GM23338 (cell line): ENCODE results near the gene GKN2. TPM values are rescaled to one million over a fixed set of nuclear protein-coding genes. Genes with fewer than 3 reads are reported as not detected.

Source experiments
- ATAC-seq: fragments of 200-7000 bp; cut with Tn5 transposase; 3 replicates; pipeline ENCODE4 v1.9.1; 2020
- DNase-seq: peaks from one replicate; pipeline ENCODE4 v3.0.0-alpha.2; 2015; ENCODE audit warnings: low spot score
- H2AFZ ChIP-seq: fragments of 200-600 bp; sonication (generic); 2 replicates; pipeline ENCODE4 v1.8.0; 2016; ENCODE audit warnings: antibody characterized with exemption, mild to moderate bottlenecking, moderate library complexity
- H3F3A ChIP-seq: fragments of 200-600 bp; sonication (generic); replicated peaks from 2 replicates; pipeline ENCODE4 v1.8.0; 2017; ENCODE audit warnings: antibody characterized with exemption, mixed run types, low read depth
- H3K27ac ChIP-seq: fragments of 200-600 bp; sonication (generic); 2 replicates; pipeline ENCODE4 v1.6.1; 2016; ENCODE audit warnings: low read depth
- H3K27me3 ChIP-seq: fragments of 200-600 bp; sonication (generic); 2 replicates; pipeline ENCODE4 v1.8.0; 2016; ENCODE audit warnings: mild to moderate bottlenecking, mixed run types, moderate library complexity; ENCODE audit not compliant: insufficient read depth
- H3K36me3 ChIP-seq: fragments of 200-600 bp; sonication (generic); 2 replicates; pipeline ENCODE4 v1.8.0; 2016; ENCODE audit warnings: mild to moderate bottlenecking; ENCODE audit not compliant: insufficient read depth
- H3K4me1 ChIP-seq: fragments of 200-600 bp; sonication (generic); 2 replicates; pipeline ENCODE4 v1.8.0; 2016; ENCODE audit warnings: mild to moderate bottlenecking, moderate library complexity; ENCODE audit not compliant: insufficient read depth
- H3K4me2 ChIP-seq: fragments of 200-600 bp; sonication (generic); 2 replicates; pipeline ENCODE4 v1.7.1; 2017; ENCODE audit warnings: mixed run types
- H3K4me3 ChIP-seq: fragments of 200-600 bp; sonication (generic); 2 replicates; pipeline ENCODE4 v1.6.1; 2016; ENCODE audit warnings: mixed run types
- H3K79me2 ChIP-seq: fragments of 200-600 bp; sonication (generic); replicated peaks from 2 replicates; pipeline ENCODE4 v1.8.0; 2017; ENCODE audit warnings: mild to moderate bottlenecking; ENCODE audit not compliant: insufficient read depth
- H3K9me2 ChIP-seq: fragments of 200-600 bp; sonication (generic); 2 replicates; pipeline ENCODE4 v1.8.0; 2017; ENCODE audit not compliant: insufficient read depth
- H4K20me1 ChIP-seq: fragments of 200-600 bp; sonication (generic); replicated peaks from 2 replicates; pipeline ENCODE4 v1.8.0; 2017; ENCODE audit warnings: mild to moderate bottlenecking; ENCODE audit not compliant: insufficient read depth
- H3K27ac Mint-ChIP-seq: 2 replicates; pipeline ENCODE4 v1.8.0; 2020; ENCODE audit warnings: inconsistent platforms, mild to moderate bottlenecking, moderate library complexity, mixed read lengths
- H3K27me3 Mint-ChIP-seq: 3 replicates; pipeline ENCODE4 v1.8.0; 2022; ENCODE audit warnings: low read depth, mild to moderate bottlenecking, moderate library complexity, mixed read lengths, inconsistent platforms; ENCODE audit not compliant: insufficient read depth, poor library complexity
- H3K36me3 Mint-ChIP-seq: 3 replicates; pipeline ENCODE4 v1.8.0; 2021; ENCODE audit warnings: low read depth, mild to moderate bottlenecking, inconsistent platforms, moderate library complexity, mixed read lengths
- H3K4me1 Mint-ChIP-seq: 3 replicates; pipeline ENCODE4 v1.8.0; 2020; ENCODE audit warnings: mild to moderate bottlenecking, inconsistent platforms, mixed read lengths
- H3K4me3 Mint-ChIP-seq: 3 replicates; pipeline ENCODE4 v1.8.0; 2021; ENCODE audit warnings: moderate library complexity, mild to moderate bottlenecking, inconsistent platforms, mixed read lengths
- H3K9me3 Mint-ChIP-seq: 3 replicates; pipeline ENCODE4 v1.8.0; 2020; ENCODE audit warnings: moderate library complexity, mild to moderate bottlenecking, inconsistent platforms, mixed read lengths
- CREB1 ChIP-seq: fragments of 250-450 bp; sonication (Bioruptor Pico); IDR thresholded peaks from 2 replicates; pipeline ENCODE4 v1.5.0; 2020; ENCODE audit warnings: low read depth, mild to moderate bottlenecking, moderate library complexity
- EZH2 ChIP-seq: fragments of 200-600 bp; sonication (generic); IDR thresholded peaks from one replicate; pipeline ENCODE4 v1.8.0; 2017; ENCODE audit warnings: antibody characterized with exemption, mild to moderate bottlenecking, low read depth; ENCODE audit not compliant: unreplicated experiment
- EZH2phosphoT487 ChIP-seq: fragments of 200-600 bp; sonication (generic); IDR thresholded peaks from one replicate; pipeline ENCODE4 v1.8.1; 2018; ENCODE audit warnings: antibody characterized with exemption; ENCODE audit not compliant: unreplicated experiment
- JUNB ChIP-seq: IDR thresholded peaks from one replicate; pipeline ENCODE4 v1.6.1; 2016; ENCODE audit warnings: antibody characterized with exemption; ENCODE audit not compliant: unreplicated experiment
- NANOG ChIP-seq: IDR thresholded peaks from 2 replicates; pipeline ENCODE4 v1.6.1; 2016; ENCODE audit warnings: antibody characterized with exemption, borderline replicate concordance
- POLR2AphosphoS5 ChIP-seq: IDR thresholded peaks from 2 replicates; pipeline ENCODE4 v1.6.1; 2016; ENCODE audit warnings: antibody characterized with exemption, low read depth
- STAT1 ChIP-seq: IDR thresholded peaks from one replicate; pipeline ENCODE4 v1.6.1; 2016; ENCODE audit warnings: antibody characterized with exemption; ENCODE audit not compliant: unreplicated experiment
- ZNF114 ChIP-seq: fragments of 250-450 bp; sonication (Bioruptor Pico); IDR thresholded peaks from 2 replicates; pipeline ENCODE4 v1.5.0; 2020; ENCODE audit warnings: mild to moderate bottlenecking, moderate library complexity
- ZNF331 ChIP-seq: fragments of 250-450 bp; sonication (Bioruptor Pico); IDR thresholded peaks from 2 replicates; pipeline ENCODE4 v1.5.0; 2020; ENCODE audit warnings: low read depth, mild to moderate bottlenecking, moderate library complexity
- polyA plus RNA-seq: library from polyadenylated mRNA; unstranded; fragments of >200 nt; fragmentation: Nextera tagmentation; extraction: Ambion mirVana; gene quantifications from 2 replicates; pipeline ENCODE4 v1.2.1, GENCODE V29; 2016
- total RNA-seq: library from RNA; depleted of rRNA; stranded (reverse); fragments of >200 nt; shearing (Covaris generic); gene quantifications from 2 replicates; pipeline ENCODE4 v1.2.3, GENCODE V29; 2014
- TF ChIP-seq, protein P1 (sequence below): IDR thresholded peaks from one replicate; pipeline ENCODE4 v1.6.1; 2018; ENCODE audit warnings: antibody characterized with exemption; ENCODE audit not compliant: unreplicated experiment
- TF ChIP-seq, protein P2 (sequence below): IDR thresholded peaks from 2 replicates; pipeline ENCODE4 v1.6.1; 2016; ENCODE audit warnings: antibody characterized with exemption
- TF ChIP-seq, protein P3 (sequence below): fragments of 250-450 bp; sonication (Bioruptor Pico); IDR thresholded peaks from 2 replicates; pipeline ENCODE4 v1.5.0; 2020; ENCODE audit warnings: mild to moderate bottlenecking, moderate library complexity
- TF ChIP-seq, protein P4 (sequence below), 2 experiments: fragments of 200-600 bp in 1 of 2; sonication (generic) in 1 of 2; conservative IDR thresholded peaks; 2 replicates each; pipeline versions ENCODE4 v1.5.1 to v1.6.1; 2016 to 2017; ENCODE audit warnings: antibody characterized with exemption in 2 of 2, low read depth in 2 of 2, mild to moderate bottlenecking in 2 of 2, moderate library complexity in 1 of 2

The GKN2 gene
- total and polyA plus RNA-seq, 2 experiments from 2014 or later = not detected

DNA sequence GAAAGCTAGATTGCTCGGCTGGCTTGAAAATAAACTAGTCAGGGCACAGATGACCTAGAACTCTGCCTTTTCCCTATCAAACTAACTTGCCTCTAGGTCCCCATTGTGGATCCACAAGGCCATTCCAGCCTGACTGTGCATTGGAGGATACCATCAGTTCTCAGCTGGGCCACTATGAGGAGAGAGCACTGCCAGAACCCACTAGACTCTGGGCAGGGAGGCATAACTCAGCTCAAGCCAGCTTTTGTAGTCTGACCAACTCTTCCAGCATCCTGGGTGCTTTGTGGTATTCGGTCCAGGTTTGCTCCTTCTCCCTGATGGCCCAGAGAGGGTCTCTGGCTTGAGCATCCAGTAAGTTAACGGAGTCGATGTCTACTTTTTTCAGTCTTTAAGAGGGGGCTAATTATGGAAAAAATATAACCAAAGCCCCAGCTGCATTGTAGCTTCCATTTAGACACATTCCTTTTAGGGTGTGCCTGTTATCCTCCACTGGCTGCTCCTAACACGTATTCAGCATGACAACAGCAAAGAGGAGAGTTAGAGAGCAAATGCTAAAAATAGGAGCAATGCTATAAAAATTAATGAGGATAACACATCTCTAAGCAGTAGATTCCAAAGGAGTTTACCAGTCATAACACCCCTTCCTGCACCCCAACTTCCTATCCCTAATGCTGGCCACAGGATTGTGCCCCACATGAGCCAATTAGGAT is 15.2 kb downstream of the GKN2 start:
- DNase-seq (no peak), ATAC-seq (no peak)
- no peaks in the 10 kb centered on the region for H3K79me2 ChIP-seq
- H3K4me1 Mint-ChIP-seq = no peaks in the 10 kb centered on the region
- H3K9me3 Mint-ChIP-seq = peaks cover 5% of the 10 kb centered on the region; the same call in 2 of the 3 replicates
- no peak overlapping the region for H3K27ac Mint-ChIP-seq
- H3K4me3 ChIP-seq = no peak overlapping the region
- no peaks in the 10 kb centered on the region for H3K36me3 Mint-ChIP-seq
- H3K27me3 Mint-ChIP-seq = no peaks in the 10 kb centered on the region
- no peaks in the 10 kb centered on the region for H3K36me3 ChIP-seq
- no peaks in the 10 kb centered on the region for H3F3A ChIP-seq
- H2AFZ ChIP-seq = no peak overlapping the region
- H3K9me2 ChIP-seq = 0 out of 2 replicates have a peak, but pooled peaks cover 4% of the 10 kb centered on the region
- H3K27ac ChIP-seq = no peak overlapping the region
- H3K4me1 ChIP-seq = no peaks in the 10 kb centered on the region
- H3K27me3 ChIP-seq = no peaks in the 10 kb centered on the region
- TF ChIP-seq, protein P1, sequence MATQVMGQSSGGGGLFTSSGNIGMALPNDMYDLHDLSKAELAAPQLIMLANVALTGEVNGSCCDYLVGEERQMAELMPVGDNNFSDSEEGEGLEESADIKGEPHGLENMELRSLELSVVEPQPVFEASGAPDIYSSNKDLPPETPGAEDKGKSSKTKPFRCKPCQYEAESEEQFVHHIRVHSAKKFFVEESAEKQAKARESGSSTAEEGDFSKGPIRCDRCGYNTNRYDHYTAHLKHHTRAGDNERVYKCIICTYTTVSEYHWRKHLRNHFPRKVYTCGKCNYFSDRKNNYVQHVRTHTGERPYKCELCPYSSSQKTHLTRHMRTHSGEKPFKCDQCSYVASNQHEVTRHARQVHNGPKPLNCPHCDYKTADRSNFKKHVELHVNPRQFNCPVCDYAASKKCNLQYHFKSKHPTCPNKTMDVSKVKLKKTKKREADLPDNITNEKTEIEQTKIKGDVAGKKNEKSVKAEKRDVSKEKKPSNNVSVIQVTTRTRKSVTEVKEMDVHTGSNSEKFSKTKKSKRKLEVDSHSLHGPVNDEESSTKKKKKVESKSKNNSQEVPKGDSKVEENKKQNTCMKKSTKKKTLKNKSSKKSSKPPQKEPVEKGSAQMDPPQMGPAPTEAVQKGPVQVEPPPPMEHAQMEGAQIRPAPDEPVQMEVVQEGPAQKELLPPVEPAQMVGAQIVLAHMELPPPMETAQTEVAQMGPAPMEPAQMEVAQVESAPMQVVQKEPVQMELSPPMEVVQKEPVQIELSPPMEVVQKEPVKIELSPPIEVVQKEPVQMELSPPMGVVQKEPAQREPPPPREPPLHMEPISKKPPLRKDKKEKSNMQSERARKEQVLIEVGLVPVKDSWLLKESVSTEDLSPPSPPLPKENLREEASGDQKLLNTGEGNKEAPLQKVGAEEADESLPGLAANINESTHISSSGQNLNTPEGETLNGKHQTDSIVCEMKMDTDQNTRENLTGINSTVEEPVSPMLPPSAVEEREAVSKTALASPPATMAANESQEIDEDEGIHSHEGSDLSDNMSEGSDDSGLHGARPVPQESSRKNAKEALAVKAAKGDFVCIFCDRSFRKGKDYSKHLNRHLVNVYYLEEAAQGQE = no peak
- TF ChIP-seq JUNB (no peak), EZH2 (no peak), EZH2phosphoT487 (no peak), ZNF331 (CRISPR knock-in tag) (no peak), NANOG (no peak), STAT1 (no peak), ZNF114 (CRISPR knock-in tag) (no peak), POLR2AphosphoS5 (no peak), CREB1 (CRISPR knock-in tag) (no peak)
- TF ChIP-seq, protein P2, sequence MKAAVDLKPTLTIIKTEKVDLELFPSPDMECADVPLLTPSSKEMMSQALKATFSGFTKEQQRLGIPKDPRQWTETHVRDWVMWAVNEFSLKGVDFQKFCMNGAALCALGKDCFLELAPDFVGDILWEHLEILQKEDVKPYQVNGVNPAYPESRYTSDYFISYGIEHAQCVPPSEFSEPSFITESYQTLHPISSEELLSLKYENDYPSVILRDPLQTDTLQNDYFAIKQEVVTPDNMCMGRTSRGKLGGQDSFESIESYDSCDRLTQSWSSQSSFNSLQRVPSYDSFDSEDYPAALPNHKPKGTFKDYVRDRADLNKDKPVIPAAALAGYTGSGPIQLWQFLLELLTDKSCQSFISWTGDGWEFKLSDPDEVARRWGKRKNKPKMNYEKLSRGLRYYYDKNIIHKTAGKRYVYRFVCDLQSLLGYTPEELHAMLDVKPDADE = no peak
- TF ChIP-seq, protein P3, sequence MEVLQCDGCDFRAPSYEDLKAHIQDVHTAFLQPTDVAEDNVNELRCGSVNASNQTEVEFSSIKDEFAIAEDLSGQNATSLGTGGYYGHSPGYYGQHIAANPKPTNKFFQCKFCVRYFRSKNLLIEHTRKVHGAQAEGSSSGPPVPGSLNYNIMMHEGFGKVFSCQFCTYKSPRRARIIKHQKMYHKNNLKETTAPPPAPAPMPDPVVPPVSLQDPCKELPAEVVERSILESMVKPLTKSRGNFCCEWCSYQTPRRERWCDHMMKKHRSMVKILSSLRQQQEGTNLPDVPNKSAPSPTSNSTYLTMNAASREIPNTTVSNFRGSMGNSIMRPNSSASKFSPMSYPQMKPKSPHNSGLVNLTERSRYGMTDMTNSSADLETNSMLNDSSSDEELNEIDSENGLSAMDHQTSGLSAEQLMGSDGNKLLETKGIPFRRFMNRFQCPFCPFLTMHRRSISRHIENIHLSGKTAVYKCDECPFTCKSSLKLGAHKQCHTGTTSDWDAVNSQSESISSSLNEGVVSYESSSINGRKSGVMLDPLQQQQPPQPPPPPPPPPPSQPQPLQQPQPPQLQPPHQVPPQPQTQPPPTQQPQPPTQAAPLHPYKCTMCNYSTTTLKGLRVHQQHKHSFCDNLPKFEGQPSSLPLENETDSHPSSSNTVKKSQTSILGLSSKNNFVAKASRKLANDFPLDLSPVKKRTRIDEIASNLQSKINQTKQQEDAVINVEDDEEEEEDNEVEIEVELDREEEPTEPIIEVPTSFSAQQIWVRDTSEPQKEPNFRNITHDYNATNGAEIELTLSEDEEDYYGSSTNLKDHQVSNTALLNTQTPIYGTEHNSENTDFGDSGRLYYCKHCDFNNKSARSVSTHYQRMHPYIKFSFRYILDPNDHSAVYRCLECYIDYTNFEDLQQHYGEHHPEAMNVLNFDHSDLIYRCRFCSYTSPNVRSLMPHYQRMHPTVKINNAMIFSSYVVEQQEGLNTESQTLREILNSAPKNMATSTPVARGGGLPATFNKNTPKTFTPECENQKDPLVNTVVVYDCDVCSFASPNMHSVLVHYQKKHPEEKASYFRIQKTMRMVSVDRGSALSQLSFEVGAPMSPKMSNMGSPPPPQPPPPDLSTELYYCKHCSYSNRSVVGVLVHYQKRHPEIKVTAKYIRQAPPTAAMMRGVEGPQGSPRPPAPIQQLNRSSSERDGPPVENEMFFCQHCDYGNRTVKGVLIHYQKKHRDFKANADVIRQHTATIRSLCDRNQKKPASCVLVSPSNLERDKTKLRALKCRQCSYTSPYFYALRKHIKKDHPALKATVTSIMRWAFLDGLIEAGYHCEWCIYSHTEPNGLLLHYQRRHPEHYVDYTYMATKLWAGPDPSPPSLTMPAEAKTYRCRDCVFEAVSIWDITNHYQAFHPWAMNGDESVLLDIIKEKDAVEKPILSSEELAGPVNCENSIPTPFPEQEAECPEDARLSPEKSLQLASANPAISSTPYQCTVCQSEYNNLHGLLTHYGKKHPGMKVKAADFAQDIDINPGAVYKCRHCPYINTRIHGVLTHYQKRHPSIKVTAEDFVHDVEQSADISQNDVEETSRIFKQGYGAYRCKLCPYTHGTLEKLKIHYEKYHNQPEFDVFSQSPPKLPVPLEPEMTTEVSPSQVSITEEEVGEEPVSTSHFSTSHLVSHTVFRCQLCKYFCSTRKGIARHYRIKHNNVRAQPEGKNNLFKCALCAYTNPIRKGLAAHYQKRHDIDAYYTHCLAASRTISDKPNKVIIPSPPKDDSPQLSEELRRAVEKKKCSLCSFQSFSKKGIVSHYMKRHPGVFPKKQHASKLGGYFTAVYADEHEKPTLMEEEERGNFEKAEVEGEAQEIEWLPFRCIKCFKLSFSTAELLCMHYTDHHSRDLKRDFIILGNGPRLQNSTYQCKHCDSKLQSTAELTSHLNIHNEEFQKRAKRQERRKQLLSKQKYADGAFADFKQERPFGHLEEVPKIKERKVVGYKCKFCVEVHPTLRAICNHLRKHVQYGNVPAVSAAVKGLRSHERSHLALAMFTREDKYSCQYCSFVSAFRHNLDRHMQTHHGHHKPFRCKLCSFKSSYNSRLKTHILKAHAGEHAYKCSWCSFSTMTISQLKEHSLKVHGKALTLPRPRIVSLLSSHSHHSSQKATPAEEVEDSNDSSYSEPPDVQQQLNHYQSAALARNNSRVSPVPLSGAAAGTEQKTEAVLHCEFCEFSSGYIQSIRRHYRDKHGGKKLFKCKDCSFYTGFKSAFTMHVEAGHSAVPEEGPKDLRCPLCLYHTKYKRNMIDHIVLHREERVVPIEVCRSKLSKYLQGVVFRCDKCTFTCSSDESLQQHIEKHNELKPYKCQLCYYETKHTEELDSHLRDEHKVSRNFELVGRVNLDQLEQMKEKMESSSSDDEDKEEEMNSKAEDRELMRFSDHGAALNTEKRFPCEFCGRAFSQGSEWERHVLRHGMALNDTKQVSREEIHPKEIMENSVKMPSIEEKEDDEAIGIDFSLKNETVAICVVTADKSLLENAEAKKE (CRISPR knock-in tag) = no peak
- TF ChIP-seq, protein P4, sequence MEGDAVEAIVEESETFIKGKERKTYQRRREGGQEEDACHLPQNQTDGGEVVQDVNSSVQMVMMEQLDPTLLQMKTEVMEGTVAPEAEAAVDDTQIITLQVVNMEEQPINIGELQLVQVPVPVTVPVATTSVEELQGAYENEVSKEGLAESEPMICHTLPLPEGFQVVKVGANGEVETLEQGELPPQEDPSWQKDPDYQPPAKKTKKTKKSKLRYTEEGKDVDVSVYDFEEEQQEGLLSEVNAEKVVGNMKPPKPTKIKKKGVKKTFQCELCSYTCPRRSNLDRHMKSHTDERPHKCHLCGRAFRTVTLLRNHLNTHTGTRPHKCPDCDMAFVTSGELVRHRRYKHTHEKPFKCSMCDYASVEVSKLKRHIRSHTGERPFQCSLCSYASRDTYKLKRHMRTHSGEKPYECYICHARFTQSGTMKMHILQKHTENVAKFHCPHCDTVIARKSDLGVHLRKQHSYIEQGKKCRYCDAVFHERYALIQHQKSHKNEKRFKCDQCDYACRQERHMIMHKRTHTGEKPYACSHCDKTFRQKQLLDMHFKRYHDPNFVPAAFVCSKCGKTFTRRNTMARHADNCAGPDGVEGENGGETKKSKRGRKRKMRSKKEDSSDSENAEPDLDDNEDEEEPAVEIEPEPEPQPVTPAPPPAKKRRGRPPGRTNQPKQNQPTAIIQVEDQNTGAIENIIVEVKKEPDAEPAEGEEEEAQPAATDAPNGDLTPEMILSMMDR (conservative IDR thresholded peaks at IDR 0.05; ENCODE audit: low read depth in 2 of 2) = no peak
- H4K20me1 ChIP-seq = no peaks in the 10 kb centered on the region
- H3K4me3 Mint-ChIP-seq = no peak overlapping the region
- H3K4me2 ChIP-seq = no peak overlapping the region
